Bronchial epithelial cell (primary cell): ENCODE measurements around the gene IRF5. TPM values are rescaled to one million over a fixed set of nuclear protein-coding genes. Genes with fewer than 3 reads are reported as not detected.

Experiments
- DNase-seq: peaks from one replicate; pipeline ENCODE4 v3.0.0-alpha.2; 2010; ENCODE audit warnings: low read depth
- FAIRE-seq: peaks from 2 replicates; lab custom pipeline; 2011; peaks lifted over from hg19 to GRCh38; lab: Jason Lieb, UNC
- H3K27me3 ChIP-seq: 2 replicates; pipeline ENCODE4 v1.5.1; 2011; ENCODE audit warnings: low read length; ENCODE audit not compliant: control insufficient read depth, insufficient read depth
- H3K36me3 ChIP-seq: 2 replicates; pipeline ENCODE4 v1.5.1; 2011; ENCODE audit warnings: low read length; ENCODE audit not compliant: control insufficient read depth, insufficient read depth
- H3K4me3 ChIP-seq: 2 replicates; pipeline ENCODE4 v1.5.1; 2011; ENCODE audit warnings: mild to moderate bottlenecking, low read depth, low read length, control low read depth
- total RNA-seq: library from RNA; depleted of rRNA; stranded (reverse); fragments of >200 nt; gene quantifications from 2 replicates; pipeline ENCODE4 v1.2.1, GENCODE V29; 2014
- TF ChIP-seq, protein P1 (sequence below): IDR thresholded peaks from 2 replicates; pipeline ENCODE4 v1.5.1; 2011; ENCODE audit warnings: mild to moderate bottlenecking, moderate library complexity, low read length, control low read depth, inconsistent platforms; ENCODE audit not compliant: insufficient read depth, severe bottlenecking

IRF5 gene
- total RNA-seq, 1 donor from 2014 or later: 6.8 TPM

DNA sequence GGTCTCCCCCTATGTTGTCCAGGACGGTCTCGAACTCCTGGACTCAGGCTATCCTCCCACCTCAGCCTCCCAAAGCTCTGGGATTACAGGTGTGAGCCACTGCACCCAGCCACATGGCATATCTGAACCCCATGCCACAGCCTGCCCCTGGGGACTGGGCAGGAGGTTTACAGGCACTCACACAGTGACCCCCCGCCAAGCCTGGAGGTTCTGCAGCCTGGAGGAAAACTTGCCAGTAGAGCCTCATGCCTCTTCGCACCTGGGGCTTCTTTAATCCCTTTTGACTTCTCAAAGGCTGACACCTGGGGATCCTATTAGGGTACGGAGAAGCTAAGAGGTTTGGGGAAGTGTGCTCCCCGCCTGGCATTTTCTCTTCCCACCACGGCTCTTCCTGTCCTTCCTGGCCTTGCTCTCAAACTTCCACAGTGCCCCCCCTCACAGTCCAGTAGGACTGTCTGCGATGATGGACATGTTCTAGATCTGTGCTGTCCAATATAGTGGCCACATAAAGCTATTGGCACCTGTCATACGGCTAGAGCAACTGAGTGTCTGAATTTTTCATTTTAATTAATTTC is 15.8 kb upstream of the IRF5 start:
- TF ChIP-seq, protein P1, sequence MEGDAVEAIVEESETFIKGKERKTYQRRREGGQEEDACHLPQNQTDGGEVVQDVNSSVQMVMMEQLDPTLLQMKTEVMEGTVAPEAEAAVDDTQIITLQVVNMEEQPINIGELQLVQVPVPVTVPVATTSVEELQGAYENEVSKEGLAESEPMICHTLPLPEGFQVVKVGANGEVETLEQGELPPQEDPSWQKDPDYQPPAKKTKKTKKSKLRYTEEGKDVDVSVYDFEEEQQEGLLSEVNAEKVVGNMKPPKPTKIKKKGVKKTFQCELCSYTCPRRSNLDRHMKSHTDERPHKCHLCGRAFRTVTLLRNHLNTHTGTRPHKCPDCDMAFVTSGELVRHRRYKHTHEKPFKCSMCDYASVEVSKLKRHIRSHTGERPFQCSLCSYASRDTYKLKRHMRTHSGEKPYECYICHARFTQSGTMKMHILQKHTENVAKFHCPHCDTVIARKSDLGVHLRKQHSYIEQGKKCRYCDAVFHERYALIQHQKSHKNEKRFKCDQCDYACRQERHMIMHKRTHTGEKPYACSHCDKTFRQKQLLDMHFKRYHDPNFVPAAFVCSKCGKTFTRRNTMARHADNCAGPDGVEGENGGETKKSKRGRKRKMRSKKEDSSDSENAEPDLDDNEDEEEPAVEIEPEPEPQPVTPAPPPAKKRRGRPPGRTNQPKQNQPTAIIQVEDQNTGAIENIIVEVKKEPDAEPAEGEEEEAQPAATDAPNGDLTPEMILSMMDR: no peak
- DNase-seq: no peak
- no peak for FAIRE-seq
- no peak overlapping the region for H3K4me3 ChIP-seq
- H3K27me3 ChIP-seq: peaks cover 4% of the 10 kb centered on the region
- no peaks in the 10 kb centered on the region for H3K36me3 ChIP-seq

DNA sequence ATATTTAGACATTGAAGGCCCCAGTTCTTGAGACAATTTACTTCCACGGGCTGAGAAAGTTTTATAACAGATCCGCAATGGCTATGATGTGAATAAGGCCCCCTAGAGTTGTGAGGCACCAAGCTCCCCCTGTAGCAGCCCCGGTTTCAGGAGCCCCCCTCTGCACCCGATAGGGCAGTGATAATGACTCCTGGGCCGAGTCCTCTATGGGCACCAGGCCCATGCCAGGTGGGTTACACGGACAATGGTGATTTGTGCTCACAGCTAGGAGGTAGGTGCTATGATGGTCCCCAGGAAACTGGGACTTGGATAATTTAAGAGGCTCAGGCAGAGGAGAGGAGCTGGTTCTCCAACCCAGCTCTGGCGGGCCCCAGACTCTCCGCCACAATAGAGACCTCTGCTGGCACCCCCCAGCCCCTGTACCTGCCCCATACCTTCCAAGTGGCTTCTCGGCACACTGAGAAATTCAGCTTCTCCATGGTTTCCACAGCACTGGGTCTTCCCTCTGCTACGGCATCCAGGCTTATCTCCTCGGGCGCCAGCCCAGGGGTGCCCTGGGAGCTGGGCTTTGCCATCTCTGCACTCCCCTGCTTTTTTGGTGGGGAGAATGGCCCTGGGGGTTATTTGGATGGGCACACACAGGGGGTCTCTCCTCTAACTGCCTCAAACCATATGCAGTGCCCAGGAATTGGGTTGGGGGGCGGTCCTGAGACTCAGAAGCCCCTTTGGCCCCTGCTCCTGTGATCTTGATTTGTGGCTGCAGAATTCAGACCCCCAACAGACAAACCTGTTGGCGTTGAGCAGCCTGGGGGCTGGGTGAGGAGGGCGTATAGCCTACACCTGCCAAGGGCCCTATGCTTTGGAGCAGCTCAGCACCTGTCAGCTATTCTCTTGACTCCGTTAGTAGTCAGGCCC is 15.0 kb upstream of the IRF5 start:
- H3K36me3 ChIP-seq: no peaks in the 10 kb centered on the region
- TF ChIP-seq, protein P1: no peak
- no peak for DNase-seq

DNA sequence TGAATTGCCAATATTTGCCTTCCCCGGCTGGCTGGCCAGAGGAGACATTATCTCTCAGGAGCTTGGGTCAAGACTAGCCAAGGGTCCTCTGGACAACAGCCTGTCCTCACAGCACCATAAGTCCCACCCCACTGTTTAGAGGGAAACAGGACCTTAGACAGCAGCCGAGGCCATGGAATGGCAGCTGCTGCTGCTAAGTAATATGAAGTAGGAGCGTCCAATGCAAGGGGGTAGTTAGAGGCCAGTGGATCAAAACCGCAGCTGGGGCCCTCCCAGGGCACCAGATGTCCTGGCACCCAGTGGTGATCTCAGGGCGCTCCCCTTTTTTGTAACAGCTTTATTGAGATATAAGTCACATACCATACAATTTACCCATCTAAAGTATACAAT is 14.3 kb upstream of the IRF5 start:
- FAIRE-seq: no peak
- peaks cover 4% of the 10 kb centered on the region for H3K27me3 ChIP-seq
- DNase-seq: no peak

More for the DNA sequence above, 15.0 kb upstream of the IRF5 start:
- Histone ChIP-seq H3K27me3 (peaks cover 4% of the 10 kb centered on the region), H3K4me3 (no peak overlapping the region)
- FAIRE-seq: no peak

DNA sequence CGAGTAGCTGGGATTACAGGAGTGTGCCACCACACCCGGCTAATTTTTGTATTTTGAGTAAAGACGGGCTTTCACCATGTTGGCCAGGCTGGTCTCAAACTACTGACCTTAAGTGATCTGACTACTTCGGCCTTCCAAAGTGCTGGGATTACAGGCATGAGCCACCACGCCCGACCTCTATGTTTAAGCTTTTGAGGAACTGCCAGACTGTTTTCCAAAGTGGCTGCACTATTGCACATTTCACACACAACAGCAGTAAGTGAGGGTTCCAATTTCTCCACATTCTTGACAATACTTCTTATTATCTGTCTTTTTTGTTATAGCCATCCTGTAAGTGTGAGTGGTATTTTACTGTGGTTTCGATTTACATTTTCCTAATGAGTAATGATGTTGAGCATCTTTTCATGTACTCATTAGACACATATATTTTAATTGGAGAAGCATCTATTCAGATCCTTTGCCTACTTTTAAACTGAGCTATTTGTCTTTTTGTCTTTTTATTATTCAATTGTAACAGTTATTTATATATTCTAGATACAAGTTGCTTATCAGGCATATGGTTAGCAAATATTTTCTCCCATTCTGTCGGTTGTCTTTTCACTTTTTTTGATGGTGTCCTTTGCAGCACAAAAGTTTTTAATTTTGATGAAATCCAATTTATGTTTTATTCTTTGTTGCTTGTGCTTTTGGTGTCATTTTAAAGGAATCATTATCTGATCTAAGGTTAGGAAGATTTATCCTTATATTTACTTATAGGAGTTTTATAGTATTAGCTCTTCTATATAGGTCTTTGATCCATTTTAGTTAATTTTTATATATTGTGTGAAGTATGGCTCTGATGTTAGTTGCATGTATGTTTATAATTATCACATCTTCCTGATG is 12.8 kb upstream of the IRF5 start:
- DNase-seq: no peak
- Histone ChIP-seq H3K36me3 (no peaks in the 10 kb centered on the region), H3K4me3 (no peak overlapping the region), H3K27me3 (peaks cover 4% of the 10 kb centered on the region)
- no peak for FAIRE-seq
- TF ChIP-seq, protein P1: no peak

More for the DNA sequence above, 14.3 kb upstream of the IRF5 start:
- TF ChIP-seq, protein P1: no peak
- Histone ChIP-seq H3K36me3 (no peaks in the 10 kb centered on the region), H3K4me3 (no peak overlapping the region)

DNA sequence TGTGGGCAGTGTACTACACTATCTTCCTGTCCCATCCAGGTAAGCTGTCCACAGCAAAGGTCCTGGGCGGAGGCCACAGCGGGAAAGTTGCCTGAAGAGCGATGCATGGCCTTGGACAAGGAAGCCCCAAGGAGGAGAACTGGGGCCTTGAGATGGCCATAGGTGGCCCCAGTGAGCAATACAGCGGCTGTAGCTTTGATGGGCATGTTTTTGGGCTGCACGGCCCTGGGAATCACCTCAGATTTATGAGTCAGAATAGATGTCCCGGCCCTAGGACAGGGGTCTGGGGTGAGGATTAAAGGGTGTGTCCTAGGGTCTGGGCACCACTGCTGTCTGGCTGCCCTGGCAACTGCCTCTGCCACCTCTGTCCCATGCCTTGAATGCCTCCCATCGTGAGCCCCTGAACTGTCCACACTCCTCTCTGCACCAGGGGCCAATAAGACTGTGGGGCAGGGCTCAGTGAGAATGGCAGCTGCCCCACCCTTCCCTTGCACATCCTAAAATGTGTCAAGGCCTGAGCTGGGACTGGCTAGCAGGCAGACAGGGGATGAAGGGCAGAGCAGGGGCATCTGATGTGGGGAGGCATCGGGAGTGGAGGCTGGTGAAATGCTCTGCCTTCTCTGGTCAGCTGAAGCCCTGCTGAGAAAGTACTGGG is 9.4 kb upstream of the IRF5 start:
- Histone ChIP-seq H3K4me3 (no peak overlapping the region), H3K27me3 (no peaks in the 10 kb centered on the region), H3K36me3 (no peaks in the 10 kb centered on the region)
- FAIRE-seq: no peak
- TF ChIP-seq, protein P1: peak; percentile 2
- DNase-seq: no peak
